ENCODE results near the gene RTL1.

RTL1 gene

DNA sequence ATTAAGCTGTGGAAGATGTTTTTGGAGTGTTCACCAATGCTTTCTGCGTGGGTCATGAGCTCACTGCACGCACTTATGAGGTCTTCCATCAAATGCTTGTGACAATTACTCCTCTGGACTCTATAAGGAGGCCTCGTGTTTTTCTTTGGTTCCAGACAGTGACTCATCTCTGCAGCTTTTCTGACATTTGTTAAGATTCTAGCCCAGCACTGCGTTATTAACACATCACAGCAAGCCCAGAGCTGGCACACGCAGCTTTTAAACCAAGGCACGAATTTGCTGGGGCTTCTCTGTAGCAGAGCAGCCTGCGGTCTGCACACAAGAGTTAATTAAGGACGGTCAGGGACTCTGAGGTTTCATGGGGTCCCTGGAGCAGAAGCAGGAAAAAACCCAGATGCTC, 60.7 kb downstream of the RTL1 start:
- no peaks in the 10 kb centered on the region; the same call in 1 of the 2 replicates for H3K27me3 ChIP-seq (ENCODE audit: low read depth, low read length)
- no peak for TF ChIP-seq CTCF (IDR thresholded peaks at IDR 0.05; ENCODE audit: low read depth, low read length)
- H3K9me3 ChIP-seq (ENCODE audit: insufficient read depth, low read length) = no peaks in the 10 kb centered on the region
- no peaks in the 10 kb centered on the region for H3K79me2 ChIP-seq (ENCODE audit: low read length)
- no peaks in the 10 kb centered on the region for H3K36me3 ChIP-seq (replicated peaks; ENCODE audit: low read depth, low read length)
- H3K4me3 ChIP-seq (ENCODE audit: low read length) = no peak overlapping the region
- no peak overlapping the region for H3K9ac ChIP-seq (ENCODE audit: low read length)
- H3K4me1 ChIP-seq (ENCODE audit: low read length) = 0 out of 2 replicates have a peak, but pooled peaks cover 3% of the 10 kb centered on the region
- no peak overlapping the region for H3K27ac ChIP-seq (ENCODE audit: low read length)
- no peaks in the 10 kb centered on the region for H4K20me1 ChIP-seq (ENCODE audit: insufficient read depth, low read length)
- H3K4me2 ChIP-seq (ENCODE audit: low read length) = no peak overlapping the region
- no peak overlapping the region for H2AFZ ChIP-seq (ENCODE audit: low read depth, low read length)

DNA sequence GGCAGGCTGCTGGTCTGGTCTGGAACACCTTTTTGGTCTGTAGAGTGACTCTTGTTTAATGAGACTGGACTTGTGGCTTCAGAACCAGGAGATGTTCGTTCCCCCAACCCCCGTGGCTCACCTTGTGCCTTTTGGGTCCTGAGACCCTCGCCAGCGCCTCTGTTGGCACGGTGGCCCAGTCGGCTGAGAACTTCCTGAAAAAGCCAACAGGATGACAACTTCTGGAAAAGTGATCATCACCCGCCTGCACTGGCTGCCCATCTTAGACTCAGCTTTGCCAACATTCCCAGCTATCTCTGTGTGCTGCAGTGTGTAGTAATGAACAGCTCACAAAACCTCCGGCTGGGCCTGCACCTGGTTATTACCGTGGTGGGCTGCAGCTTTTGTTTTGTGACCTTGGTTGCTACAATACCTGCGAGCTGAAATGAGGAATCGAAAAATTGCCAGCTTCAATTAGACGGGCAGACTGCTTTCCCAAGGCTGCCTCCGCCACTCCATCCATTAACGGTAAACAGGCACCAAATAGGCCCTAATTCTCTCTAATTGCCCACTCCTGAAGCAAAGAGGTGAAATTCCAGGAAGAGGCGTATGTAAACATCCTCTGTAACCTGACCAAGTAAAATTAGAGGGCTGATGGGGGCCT, 61.6 kb downstream of the RTL1 start:
- H4K20me1 ChIP-seq (ENCODE audit: insufficient read depth, low read length) = no peaks in the 10 kb centered on the region
- 0 out of 2 replicates have a peak, but pooled peaks cover 3% of the 10 kb centered on the region for H3K4me1 ChIP-seq (ENCODE audit: low read length)
- no peak overlapping the region for H3K4me2 ChIP-seq (ENCODE audit: low read length)
- H3K27ac ChIP-seq (ENCODE audit: low read length) = no peak overlapping the region
- H3K9me3 ChIP-seq (ENCODE audit: insufficient read depth, low read length) = no peaks in the 10 kb centered on the region
- no peaks in the 10 kb centered on the region for H3K79me2 ChIP-seq (ENCODE audit: low read length)
- H2AFZ ChIP-seq (ENCODE audit: low read depth, low read length) = no peak overlapping the region
- no peak overlapping the region for H3K9ac ChIP-seq (ENCODE audit: low read length)
- H3K36me3 ChIP-seq (replicated peaks; ENCODE audit: low read depth, low read length) = no peaks in the 10 kb centered on the region
- H3K27me3 ChIP-seq (ENCODE audit: low read depth, low read length) = no peaks in the 10 kb centered on the region; the same call in 1 of the 2 replicates
- no peak overlapping the region for H3K4me3 ChIP-seq (ENCODE audit: low read length)
- TF ChIP-seq EZH2phosphoT487 (IDR thresholded peaks at IDR 0.05; ENCODE audit: low read depth) = no peak
- no peak for TF ChIP-seq CTCF (IDR thresholded peaks at IDR 0.05; ENCODE audit: low read depth, low read length)

DNA sequence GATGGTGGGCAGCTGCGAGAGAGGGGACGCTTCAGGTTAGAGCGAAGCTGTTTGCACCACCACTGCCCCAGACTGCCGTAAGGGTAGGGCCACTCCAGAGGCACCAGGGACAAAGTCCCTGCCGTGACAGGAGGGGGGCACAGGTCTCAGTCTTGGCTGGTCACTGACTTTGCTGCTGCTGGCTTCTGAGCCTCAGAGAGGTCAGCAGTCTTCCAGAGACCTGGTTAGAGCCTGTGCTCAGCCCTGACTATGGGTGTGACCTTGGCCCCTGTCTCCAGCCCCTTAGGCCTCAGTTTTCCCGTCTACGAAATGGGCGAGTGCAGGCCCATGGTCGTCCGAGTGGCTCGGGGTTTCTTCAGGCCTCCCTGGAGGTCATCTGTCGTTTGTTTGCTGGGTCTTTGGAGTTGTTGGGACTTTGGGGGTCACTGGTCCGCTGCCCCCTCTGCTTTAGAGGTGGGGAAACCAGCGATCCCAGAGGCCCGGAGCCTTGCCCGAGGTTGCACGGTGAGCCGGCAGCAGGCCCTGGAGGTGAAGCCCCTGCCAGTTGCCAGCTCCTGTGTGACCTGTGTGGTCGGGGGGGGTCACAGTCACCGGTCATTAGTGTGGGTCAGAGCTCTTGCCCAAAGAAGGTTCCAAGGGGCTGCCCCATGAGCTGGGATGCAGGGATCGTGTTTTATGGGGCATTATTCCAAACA, 62.3 kb downstream of the RTL1 start:
- H3K79me2 ChIP-seq (ENCODE audit: low read length) = no peaks in the 10 kb centered on the region
- 0 out of 2 replicates have a peak, but pooled peaks cover 3% of the 10 kb centered on the region for H3K4me1 ChIP-seq (ENCODE audit: low read length)
- H2AFZ ChIP-seq (ENCODE audit: low read depth, low read length) = no peak overlapping the region
- H3K4me2 ChIP-seq (ENCODE audit: low read length) = no peak overlapping the region
- H4K20me1 ChIP-seq (ENCODE audit: insufficient read depth, low read length) = no peaks in the 10 kb centered on the region
- H3K4me3 ChIP-seq (ENCODE audit: low read length) = no peak overlapping the region
- no peak overlapping the region for H3K27ac ChIP-seq (ENCODE audit: low read length)
- no peaks in the 10 kb centered on the region for H3K36me3 ChIP-seq (replicated peaks; ENCODE audit: low read depth, low read length)
- H3K9ac ChIP-seq (ENCODE audit: low read length) = no peak overlapping the region
- no peaks in the 10 kb centered on the region; the same call in 1 of the 2 replicates for H3K27me3 ChIP-seq (ENCODE audit: low read depth, low read length)
- H3K9me3 ChIP-seq (ENCODE audit: insufficient read depth, low read length) = no peaks in the 10 kb centered on the region
- TF ChIP-seq EZH2phosphoT487 (IDR thresholded peaks at IDR 0.05; ENCODE audit: low read depth) (no peak), CTCF (IDR thresholded peaks at IDR 0.05; ENCODE audit: low read depth, low read length) (no peak)

DNA sequence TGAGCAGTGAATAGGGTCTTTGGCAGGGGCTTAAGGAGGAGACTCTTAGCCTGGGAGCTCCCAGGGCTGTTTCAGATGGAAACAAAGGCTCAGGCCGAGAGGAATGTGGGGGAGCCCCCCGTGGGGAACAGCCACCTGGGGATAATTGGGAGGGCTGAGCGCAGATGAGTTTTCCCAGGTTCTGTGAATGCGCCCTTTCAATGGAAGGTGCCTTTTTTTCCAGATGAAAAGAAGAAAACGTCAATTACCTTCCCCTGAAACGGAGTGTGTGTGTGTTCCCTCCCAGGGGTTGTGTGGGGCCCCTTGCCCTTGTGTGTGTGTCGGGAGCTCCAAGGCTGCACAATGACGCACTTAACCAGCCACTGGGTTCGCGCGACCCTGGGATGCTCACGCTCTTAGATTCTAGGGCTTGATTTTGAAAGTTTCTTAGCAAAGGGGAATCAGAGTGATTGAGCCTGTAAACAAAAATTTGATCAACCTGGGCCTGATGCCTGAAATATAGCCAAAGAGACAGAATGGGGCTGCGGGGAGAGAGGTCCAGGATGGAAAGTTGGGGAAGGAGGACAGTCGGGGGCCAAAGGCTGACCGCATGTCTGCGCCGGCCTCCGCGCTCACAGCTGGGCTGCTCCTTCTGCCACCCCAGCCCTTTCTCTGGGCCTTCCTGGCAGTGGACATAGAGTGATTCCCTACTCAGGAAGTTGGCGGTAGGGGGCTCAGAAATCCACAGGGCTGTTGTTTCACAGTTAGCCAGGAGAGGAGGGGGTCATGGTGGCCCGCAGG, 63.0 kb downstream of the RTL1 start:
- Histone ChIP-seq H2AFZ (ENCODE audit: low read depth, low read length) (no peak overlapping the region), H3K9me3 (ENCODE audit: insufficient read depth, low read length) (no peaks in the 10 kb centered on the region), H3K4me1 (ENCODE audit: low read length) (0 out of 2 replicates have a peak, but pooled peaks cover 3% of the 10 kb centered on the region), H3K79me2 (ENCODE audit: low read length) (no peaks in the 10 kb centered on the region), H3K4me3 (ENCODE audit: low read length) (no peak overlapping the region), H3K9ac (ENCODE audit: low read length) (no peak overlapping the region), H3K36me3 (replicated peaks; ENCODE audit: low read depth, low read length) (no peaks in the 10 kb centered on the region), H3K27ac (ENCODE audit: low read length) (no peak overlapping the region), H3K27me3 (ENCODE audit: low read depth, low read length) (no peaks in the 10 kb centered on the region; the same call in 1 of the 2 replicates), H4K20me1 (ENCODE audit: insufficient read depth, low read length) (no peaks in the 10 kb centered on the region), H3K4me2 (ENCODE audit: low read length) (no peak overlapping the region)
- TF ChIP-seq CTCF (IDR thresholded peaks at IDR 0.05; ENCODE audit: low read depth, low read length) (no peak), EZH2phosphoT487 (IDR thresholded peaks at IDR 0.05; ENCODE audit: low read depth) (no peak)
